ENCODE measurements around the gene HIBCH. TPM values are rescaled to one million over a fixed set of nuclear protein-coding genes. Genes with fewer than 3 reads are reported as not detected.
"Not testable (repeated sequence)": the region's sequence is repeated elsewhere in the genome, so short reads cannot be mapped to it uniquely, and the experiment has no call there.

HIBCH gene
- total RNA-seq, 1 experiment from 2014 or later, result 21.7 TPM

- H3K36me3 ChIP-seq (ENCODE audit: control insufficient read depth, insufficient read depth, low read length), result no peaks in the 10 kb centered on the region
- H3K27ac ChIP-seq (ENCODE audit: low read length), result no peak overlapping the region
- H3K9me3 ChIP-seq (ENCODE audit: control insufficient read depth, insufficient read depth, low read depth, low read length), result no peaks in the 10 kb centered on the region
- CTCF ChIA-PET, result no interaction called here
- no TSS peak for BruUV-seq (replicated peaks)
- no peaks in the 10 kb centered on the region for H3K4me1 ChIP-seq (ENCODE audit: control insufficient read depth, insufficient read depth, low read length)
- DNase-seq (ENCODE audit: low read depth, low spot score), result no peak
- ATAC-seq, result no peak
- POLR2A ChIA-PET, result no interaction called here
- in situ Hi-C loops (cut with HindIII; ENCODE audit: low pct_unique_long_range_greater_than_20kb, low sequenced_read_pairs), result no loop called here
- no peak for TF ChIP-seq POLR2AphosphoS5 (IDR thresholded peaks at IDR 0.05; ENCODE audit: low read depth, low read length)
- TF ChIP-seq TCF7L2 (IDR thresholded peaks at IDR 0.05; ENCODE audit: low read depth, low read length), result no peak
- no peak for TF ChIP-seq CTCF (IDR thresholded peaks at IDR 0.05)
- no peak for TF ChIP-seq SIN3A (IDR thresholded peaks at IDR 0.05; ENCODE audit: borderline replicate concordance, insufficient read depth, low read depth, low read length)
- no peak for TF ChIP-seq REST (IDR thresholded peaks at IDR 0.05; ENCODE audit: insufficient read depth in 1 of 2, low read depth in 2 of 2, low read length in 1 of 2)
- H3K4me3 ChIP-seq (ENCODE audit: low read depth in 2 of 2, low read length in 2 of 2), result no peak overlapping the region
- intact Hi-C loops (cut with micrococcal nuclease; ENCODE audit: unreplicated experiment), result no loop called here
- H3K27me3 ChIP-seq (ENCODE audit: control insufficient read depth, insufficient read depth, low read length), result no peaks in the 10 kb centered on the region
These were observed 160.7 kb downstream of the HIBCH start for GRCh38 chr2:190158798-190159434.

- POLR2A ChIA-PET; H3K27ac ChIP-seq (ENCODE audit: low read length); H3K36me3 ChIP-seq (ENCODE audit: control insufficient read depth, insufficient read depth, low read length); DNase-seq (ENCODE audit: low read depth, low spot score); H3K27me3 ChIP-seq (ENCODE audit: control insufficient read depth, insufficient read depth, low read length); H3K9me3 ChIP-seq (ENCODE audit: control insufficient read depth, insufficient read depth, low read depth, low read length); in situ Hi-C loops (cut with HindIII; ENCODE audit: low pct_unique_long_range_greater_than_20kb, low sequenced_read_pairs); BruUV-seq (replicated peaks); H3K4me1 ChIP-seq (ENCODE audit: control insufficient read depth, insufficient read depth, low read length); ATAC-seq; intact Hi-C loops (cut with micrococcal nuclease; ENCODE audit: unreplicated experiment); H3K4me3 ChIP-seq (ENCODE audit: low read depth in 2 of 2, low read length in 2 of 2): not testable (repeated sequence)
- CTCF ChIA-PET, result interaction anchor here (0.6 kb wide), 1 partner anchor 22 kb away, joined by 3 read pairs; no protein-coding TSS in a partner anchor
These were observed 161.8 kb downstream of the HIBCH start for GRCh38 chr2:190157613-190158528.
